GM06990 (cell line): ENCODE data around the gene PAM16.

ENCODE experiments used
- DNase-seq: peaks from one replicate; pipeline ENCODE4 v3.0.0-alpha.2; 2011; ENCODE audit not compliant: insufficient read length; ENCODE audit errors: extremely low read depth
- H3K27me3 ChIP-seq: replicated peaks from 2 replicates; pipeline ENCODE4 v1.6.0; 2011; ENCODE audit warnings: low read length; ENCODE audit not compliant: control insufficient read depth, insufficient read depth
- H3K36me3 ChIP-seq: 2 replicates; pipeline ENCODE4 v1.5.1; 2011; ENCODE audit warnings: low read length; ENCODE audit not compliant: control insufficient read depth, insufficient read depth
- H3K4me3 ChIP-seq: replicated peaks from 2 replicates; pipeline ENCODE4 v1.5.1; 2011; ENCODE audit warnings: low read depth, mild to moderate bottlenecking, control low read depth, low read length
- CTCF ChIP-seq: IDR thresholded peaks from 2 replicates; pipeline ENCODE4 v1.5.1; 2011; ENCODE audit warnings: low read length, control low read depth, mild to moderate bottlenecking, inconsistent platforms; ENCODE audit not compliant: insufficient read depth, poor library complexity, severe bottlenecking

Gene PAM16

GRCh38 chr16:4360538-4361021, 9.5 kb upstream of the PAM16 start:
- no peak for DNase-seq
- Histone ChIP-seq H3K27me3 (no peaks in the 10 kb centered on the region), H3K4me3 (no peak overlapping the region), H3K36me3 (peaks cover 41% of the 10 kb centered on the region)
- TF ChIP-seq CTCF = no peak

GRCh38 chr16:4359914-4360313, 8.8 kb upstream of the PAM16 start:
- H3K27me3 ChIP-seq = no peaks in the 10 kb centered on the region
- DNase-seq = no peak
- TF ChIP-seq CTCF = no peak
- H3K4me3 ChIP-seq = no peak overlapping the region
- H3K36me3 ChIP-seq = peaks cover 44% of the 10 kb centered on the region

- Histone ChIP-seq H3K27me3 (no peaks in the 10 kb centered on the region), H3K4me3 (no peak overlapping the region), H3K36me3 (peaks cover 42% of the 10 kb centered on the region)
- peak; percentile 93 for TF ChIP-seq CTCF
- DNase-seq = no peak
These were observed 7.9 kb upstream of the PAM16 start for GRCh38 chr16:4358831-4359561.

DNA sequence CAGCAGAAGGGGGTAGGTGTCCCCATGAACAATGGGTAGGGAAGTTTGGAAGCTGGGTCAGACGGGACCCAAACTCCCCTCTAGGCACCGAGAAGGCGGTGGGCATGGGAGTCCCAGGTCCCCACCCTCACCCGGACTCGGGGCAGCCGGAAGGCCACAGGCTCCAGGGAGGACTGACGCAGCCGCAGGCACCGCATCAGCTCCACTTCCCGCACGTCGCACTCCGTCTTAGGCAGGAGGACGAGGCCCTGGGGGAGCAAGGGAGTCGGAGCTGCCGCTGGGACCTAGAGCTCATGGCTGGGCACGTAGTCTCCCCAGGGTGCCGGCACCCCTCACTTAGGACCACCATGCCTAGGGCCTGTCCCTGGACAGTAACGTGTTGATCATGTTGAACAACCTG, 7.1 kb upstream of the PAM16 start:
- Histone ChIP-seq H3K36me3 (peaks cover 42% of the 10 kb centered on the region), H3K4me3 (no peak overlapping the region)
- TF ChIP-seq CTCF = no peak

DNA sequence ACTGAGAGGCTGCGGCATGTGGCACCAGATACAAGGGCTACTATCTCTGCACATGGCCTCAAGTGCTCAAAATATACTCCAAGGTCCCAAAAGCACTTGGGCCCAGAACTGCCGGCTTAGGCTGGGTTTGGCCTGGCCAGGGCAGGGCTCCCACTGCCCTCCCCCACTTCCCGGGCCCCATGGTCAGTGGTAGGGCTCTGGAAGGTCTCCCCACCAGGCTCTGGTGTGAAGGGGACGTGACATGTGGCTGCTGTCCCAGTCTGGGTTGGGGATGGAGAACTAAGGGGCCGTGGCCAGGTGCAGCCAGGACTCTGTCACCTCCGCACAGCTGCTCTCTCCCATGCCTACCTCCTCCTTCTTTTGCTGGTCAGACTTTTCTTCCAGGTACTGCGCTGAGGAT, 5.7 kb upstream of the PAM16 start:
- no peaks in the 10 kb centered on the region for H3K27me3 ChIP-seq
- TF ChIP-seq CTCF = no peak
- DNase-seq = no peak
- peaks cover 35% of the 10 kb centered on the region for H3K36me3 ChIP-seq
- H3K4me3 ChIP-seq = no peak overlapping the region

More for the DNA sequence above, 7.1 kb upstream of the PAM16 start:
- DNase-seq = no peak
- no peaks in the 10 kb centered on the region for H3K27me3 ChIP-seq
